HEK293 (cell line): ENCODE results near the gene RABEPK.

ENCODE experiments used
- CTCF ChIA-PET: fragments of 350-600 bp; formaldehyde crosslinking; extraction: SDS; loops from one replicate; lab custom pipeline; 2021; ENCODE audit warnings: antibody characterized with exemption; lab: Yijun Ruan, JAX
- POLR2A ChIA-PET: fragments of 300-600 bp; formaldehyde crosslinking; extraction: SDS; loops from one replicate; lab custom pipeline; 2020; ENCODE audit warnings: antibody characterized with exemption, inconsistent platforms; lab: Yijun Ruan, JAX
- H3K27ac ChIP-seq: fragments of 200-500 bp; sonication (Bioruptor generic); 2 replicates; pipeline ENCODE4 v1.5.1; 2014; ENCODE audit warnings: low read depth, low read length, control low read depth, inconsistent platforms; ENCODE audit errors: extremely low read depth
- H3K36me3 ChIP-seq, 2 experiments: fragments of 200-500 bp in 1 of 2; sonication (Bioruptor generic) in 1 of 2; 1 replicate in 1 of 2; 2 replicates in 1 of 2; pipeline ENCODE4 v1.5.1; 2014 to 2017; ENCODE audit warnings: inconsistent platforms in 2 of 2, low read length in 2 of 2; ENCODE audit not compliant: control insufficient read depth in 2 of 2, insufficient read depth in 1 of 2
- H3K4me1 ChIP-seq: fragments of 200-500 bp; sonication (Bioruptor generic); 2 replicates; pipeline ENCODE4 v1.5.1; 2014; ENCODE audit warnings: mild to moderate bottlenecking, low read length, inconsistent platforms; ENCODE audit not compliant: control insufficient read depth, insufficient read depth
- H3K4me3 ChIP-seq: 2 replicates; pipeline ENCODE4 v1.5.1; 2011; ENCODE audit warnings: low read depth, mild to moderate bottlenecking, control low read depth, low read length, moderate library complexity
- H3K9me3 ChIP-seq: fragments of 200-500 bp; sonication (Bioruptor generic); 2 replicates; pipeline ENCODE4 v1.5.1; 2014; ENCODE audit warnings: low read depth, low read length, inconsistent platforms; ENCODE audit not compliant: control insufficient read depth, insufficient read depth
- ATF2 ChIP-seq: fragments of 450-650 bp; formaldehyde crosslinking; IDR thresholded peaks from 2 replicates; pipeline ENCODE4 v1.5.1; 2016; ENCODE audit warnings: missing biosample characterization, missing genetic modification characterization, low read depth
- EGR2 ChIP-seq: fragments of 450-650 bp; formaldehyde crosslinking; IDR thresholded peaks from 2 replicates; pipeline ENCODE4 v1.5.1; 2016; ENCODE audit warnings: low read depth, missing biosample characterization, missing genetic modification characterization
- ELK4 ChIP-seq: IDR thresholded peaks from 2 replicates; pipeline ENCODE4 v1.6.1; 2011; ENCODE audit warnings: mild to moderate bottlenecking, low read depth, low read length, borderline replicate concordance
- PRDM2 ChIP-seq: fragments of 450-650 bp; formaldehyde crosslinking; IDR thresholded peaks from 2 replicates; pipeline ENCODE4 v1.5.1; 2016; ENCODE audit warnings: missing biosample characterization, missing genetic modification characterization, borderline replicate concordance
- RBAK ChIP-seq: fragments of 450-650 bp; formaldehyde crosslinking; IDR thresholded peaks from 2 replicates; pipeline ENCODE4 v1.5.1; 2016; ENCODE audit warnings: missing biosample characterization, missing genetic modification characterization
- SCRT1 ChIP-seq: fragments of 450-650 bp; formaldehyde crosslinking; IDR thresholded peaks from 2 replicates; pipeline ENCODE4 v1.5.1; 2016; ENCODE audit warnings: missing biosample characterization, missing genetic modification characterization, borderline replicate concordance
- SP7 ChIP-seq: fragments of 450-650 bp; formaldehyde crosslinking; IDR thresholded peaks from 2 replicates; pipeline ENCODE4 v1.5.1; 2016; ENCODE audit warnings: missing biosample characterization, missing genetic modification characterization
- TCF7L2 ChIP-seq: IDR thresholded peaks from 2 replicates; pipeline ENCODE4 v1.6.1; 2011; ENCODE audit warnings: low read depth, mild to moderate bottlenecking, inconsistent platforms, low read length, moderate library complexity, borderline replicate concordance
- ZBTB11 ChIP-seq: fragments of 450-650 bp; formaldehyde crosslinking; conservative IDR thresholded peaks from 2 replicates; pipeline ENCODE4 v1.5.1; 2016; ENCODE audit warnings: low read depth, missing biosample characterization, missing genetic modification characterization
- ZIC2 ChIP-seq: fragments of 450-650 bp; formaldehyde crosslinking; IDR thresholded peaks from 2 replicates; pipeline ENCODE4 v1.5.1; 2016; ENCODE audit warnings: missing biosample characterization, missing genetic modification characterization
- ZNF112 ChIP-seq: fragments of 450-650 bp; formaldehyde crosslinking; IDR thresholded peaks from 2 replicates; pipeline ENCODE4 v1.5.0; 2017; ENCODE audit warnings: missing biosample characterization, missing genetic modification characterization
- ZNF121 ChIP-seq: fragments of 450-650 bp; formaldehyde crosslinking; IDR thresholded peaks from 2 replicates; pipeline ENCODE4 v1.5.1; 2016; ENCODE audit warnings: missing biosample characterization, missing genetic modification characterization
- ZNF132 ChIP-seq: fragments of 450-650 bp; formaldehyde crosslinking; IDR thresholded peaks from 2 replicates; pipeline ENCODE4 v1.5.1; 2017; ENCODE audit warnings: missing biosample characterization, missing genetic modification characterization, borderline replicate concordance
- ZNF37A ChIP-seq: fragments of 450-650 bp; IDR thresholded peaks from 2 replicates; pipeline ENCODE4 v1.5.1; 2018; ENCODE audit warnings: missing biosample characterization, missing genetic modification characterization
- ZNF423 ChIP-seq: fragments of 450-650 bp; formaldehyde crosslinking; IDR thresholded peaks from 2 replicates; pipeline ENCODE4 v1.5.1; 2016; ENCODE audit warnings: missing biosample characterization, missing genetic modification characterization
- ZNF658 ChIP-seq: fragments of 450-650 bp; formaldehyde crosslinking; IDR thresholded peaks from 2 replicates; pipeline ENCODE4; 2016; ENCODE audit warnings: missing biosample characterization, missing genetic modification characterization
- ZNF664 ChIP-seq: fragments of 450-650 bp; formaldehyde crosslinking; IDR thresholded peaks from 2 replicates; pipeline ENCODE4 v1.5.1; 2016; ENCODE audit warnings: missing biosample characterization, missing genetic modification characterization
- ZNF704 ChIP-seq: fragments of 450-650 bp; formaldehyde crosslinking; IDR thresholded peaks from 2 replicates; pipeline ENCODE4 v1.5.1; 2016; ENCODE audit warnings: missing biosample characterization, missing genetic modification characterization
- ZNF707 ChIP-seq: fragments of 450-650 bp; formaldehyde crosslinking; IDR thresholded peaks from 2 replicates; pipeline ENCODE4 v1.5.1; 2016; ENCODE audit warnings: missing biosample characterization, missing genetic modification characterization
- ZNF76 ChIP-seq: fragments of 450-650 bp; formaldehyde crosslinking; IDR thresholded peaks from 2 replicates; pipeline ENCODE4; 2016; ENCODE audit warnings: low read depth, missing biosample characterization, missing genetic modification characterization, borderline replicate concordance
- ZNF768 ChIP-seq: fragments of 450-650 bp; formaldehyde crosslinking; IDR thresholded peaks from 2 replicates; pipeline ENCODE4 v1.5.1; 2018; ENCODE audit warnings: missing biosample characterization, mild to moderate bottlenecking, missing genetic modification characterization
- ZSCAN16 ChIP-seq: fragments of 450-650 bp; formaldehyde crosslinking; IDR thresholded peaks from 2 replicates; pipeline ENCODE4 v1.5.1; 2016; ENCODE audit warnings: missing biosample characterization, missing genetic modification characterization
- ZSCAN18 ChIP-seq: fragments of 450-650 bp; formaldehyde crosslinking; IDR thresholded peaks from 2 replicates; pipeline ENCODE4 v1.5.1; 2016; ENCODE audit warnings: missing biosample characterization, missing genetic modification characterization

RABEPK gene

GRCh38 chr9:125204477-125204876 lies 4.1 kb downstream of the RABEPK start:
- Histone ChIP-seq H3K4me3 (no peak overlapping the region), H3K9me3 (no peaks in the 10 kb centered on the region), H3K4me1 (0 out of 2 replicates have a peak, but pooled peaks cover 3% of the 10 kb centered on the region), H3K36me3 (peaks cover 0 to 47% of the 10 kb centered on the region in 2 experiments; a peak in 2 of 3 replicates), H3K27ac (no peak overlapping the region)
- POLR2A ChIA-PET, result no interaction called here
- CTCF ChIA-PET, result no interaction called here
- TF ChIP-seq EGR2, result no peak
- TF ChIP-seq ZSCAN16 (tag by site-specific recombination), result no peak
- no peak for TF ChIP-seq ELK4
- no peak for TF ChIP-seq ZNF121 (tag by site-specific recombination)
- no peak for TF ChIP-seq ATF2 (tag by site-specific recombination)
- no peak for TF ChIP-seq ZNF112 (tag by site-specific recombination)
- no peak for TF ChIP-seq ZNF76 (tag by site-specific recombination)
- TF ChIP-seq SCRT1, result no peak
- TF ChIP-seq ZNF707 (tag by site-specific recombination), result no peak
- no peak for TF ChIP-seq RBAK (tag by site-specific recombination)
- no peak for TF ChIP-seq ZNF664 (tag by site-specific recombination)
- no peak for TF ChIP-seq ZNF37A
- TF ChIP-seq ZSCAN18, result no peak
- no peak for TF ChIP-seq ZNF132 (tag by site-specific recombination)
- no peak for TF ChIP-seq SP7 (tag by site-specific recombination)
- TF ChIP-seq ZNF704 (tag by site-specific recombination), result no peak
- TF ChIP-seq ZBTB11, result no peak

- no peak overlapping the region for H3K27ac ChIP-seq
- POLR2A ChIA-PET, result no interaction called here
- no peaks in the 10 kb centered on the region for H3K9me3 ChIP-seq
- CTCF ChIA-PET, result no interaction called here
- H3K4me3 ChIP-seq, result no peak overlapping the region
- H3K4me1 ChIP-seq, result no peaks in the 10 kb centered on the region
- peaks cover 0 to 31% of the 10 kb centered on the region in 2 experiments; a peak in 2 of 3 replicates for H3K36me3 ChIP-seq
- TF ChIP-seq ZIC2 (tag by site-specific recombination), result no peak
- TF ChIP-seq TCF7L2, result no peak
- no peak for TF ChIP-seq PRDM2
- TF ChIP-seq ZNF768 (tag by site-specific recombination), result no peak
- no peak for TF ChIP-seq ZNF423 (tag by site-specific recombination)
- TF ChIP-seq ZNF658 (tag by site-specific recombination), result no peak
These were observed 13.8 kb downstream of the RABEPK start for GRCh38 chr9:125214186-125214585.
